ENCODE data around the gene ABCB1. TPM values are rescaled to one million over a fixed set of nuclear protein-coding genes. Genes with fewer than 3 reads are reported as not detected.

ABCB1 gene
- total and polyA plus RNA-seq, 10 of the 15 experiments (the other 5 are each of a cell fraction or from before 2014, with no cell fraction given): 0.40 to 13.9 (median 1.9) TPM

- Histone ChIP-seq H4K20me1 (ENCODE audit: control insufficient read depth, insufficient read depth) (no peaks in the 10 kb centered on the region), H3K4me1 (ENCODE audit: control insufficient read depth, insufficient read depth, low read length) (no peaks in the 10 kb centered on the region), H3K9me3 (replicated peaks; ENCODE audit: control insufficient read depth, insufficient read depth, low read length) (no peaks in the 10 kb centered on the region), H3K79me2 (ENCODE audit: control insufficient read depth, insufficient read depth, low read length) (no peaks in the 10 kb centered on the region), H3K36me3 (ENCODE audit: control insufficient read depth in 2 of 2, insufficient read depth in 2 of 2, low read length in 1 of 2) (no peaks in the 10 kb centered on the region), H2AFZ (ENCODE audit: control insufficient read depth, low read depth, low read length) (peak overlapping the region; percentile 72), H3K27me3 (replicated peaks in 1 of 2; ENCODE audit: control insufficient read depth in 2 of 2, insufficient read depth in 2 of 2, low read length in 1 of 2) (no peaks in the 10 kb centered on the region), H3K27ac (ENCODE audit: control insufficient read depth, insufficient read depth) (no peak overlapping the region), H3K4me3 (no peak overlapping the region), H3K9ac (ENCODE audit: control insufficient read depth, insufficient read depth, low read length) (no peak overlapping the region), H3K4me2 (ENCODE audit: control insufficient read depth, insufficient read depth) (no peak overlapping the region)
- FAIRE-seq: peak; percentile 35
- POLR2A ChIA-PET: no interaction called here
- SMC1A ChIA-PET (ENCODE audit: uncharacterized antibody, unreplicated experiment): interaction anchor here (0.8 to 3.8 kb wide), 30 partner anchors 9 to 664 kb away, joined by 3 to 32 read pairs (median 4); partner anchors contain the start of gene ABCB1
- ATAC-seq: peak; percentile 44; the same call in 2 of the 3 replicates
- TF ChIP-seq SIX5 (IDR thresholded peaks at IDR 0.05; ENCODE audit: low read depth, low read length, severe bottlenecking) (no peak), REST (IDR thresholded peaks at IDR 0.05; ENCODE audit: low read depth, low read length) (no peak), POLR2A (IDR thresholded peaks at IDR 0.05; ENCODE audit: low read depth, low read length) (no peak), EED (IDR thresholded peaks at IDR 0.05; ENCODE audit: low read depth) (no peak), CREM (IDR thresholded peaks at IDR 0.05; ENCODE audit: low read depth) (no peak), E4F1 (IDR thresholded peaks at IDR 0.05; ENCODE audit: borderline replicate concordance, partially characterized antibody) (no peak), RAD21 (IDR thresholded peaks at IDR 0.05; ENCODE audit: insufficient read depth, low read depth, low read length) (no peak), E2F8 (IDR thresholded peaks at IDR 0.05; ENCODE audit: low read depth, partially characterized antibody) (no peak), ATF2 (IDR thresholded peaks at IDR 0.05; ENCODE audit: low read length) (no peak), TCF7 (IDR thresholded peaks at IDR 0.05; ENCODE audit: borderline replicate concordance) (no peak), TCF12 (IDR thresholded peaks at IDR 0.05; ENCODE audit: low read depth, low read length) (no peak), NFYA (IDR thresholded peaks at IDR 0.05; ENCODE audit: borderline replicate concordance, low read depth, low read length) (no peak), BMI1 (IDR thresholded peaks at IDR 0.05; ENCODE audit: borderline replicate concordance) (no peak)
- intact Hi-C loops (cut with micrococcal nuclease; ENCODE audit: unreplicated experiment): loop anchor here (5.0 kb wide), 4 partner anchors 117 to 607 kb away; partner anchors contain the start of genes DBF4 and SLC25A40
- RAD21 ChIA-PET (ENCODE audit: unreplicated experiment): interaction anchor here (0.6 to 2.7 kb wide), 27 partner anchors 18 to 707 kb away, joined by 3 to 33 read pairs (median 4); partner anchors contain the start of gene ABCB1
- BruUV-seq (replicated peaks): no TSS peak
- CTCF ChIA-PET: interaction anchor here (0.7 to 3.9 kb wide), 47 partner anchors 9 to 664 kb away, joined by 3 to 31 read pairs (median 3); partner anchors contain the start of genes ABCB1 and RUNDC3B
- WGBS (ENCODE audit: insufficient coverage, insufficient replicate concordance, low lambda C conversion rate, missing lambda C conversion rate): 28% methylated on average over 5 of the region's 5 CpGs
- in situ Hi-C loops (cut with MboI): loop anchor here (10.0 kb wide), 1 partner anchor 609 kb away; no protein-coding TSS in a partner anchor
- no peak for DNase-seq (ENCODE audit: low read depth, low spot score)
Observed at GRCh38 chr7:87505557-87506245, 95.0 kb downstream of the ABCB1 start.

All from GM12878 (cell line).